Ishikawa (cell line): ENCODE data around the gene TTC23L.

Source experiments
- EGR1 ChIP-seq: IDR thresholded peaks from 2 replicates; pipeline ENCODE4 v1.6.1; 2012
- EP300 ChIP-seq: IDR thresholded peaks from 2 replicates; pipeline ENCODE4 v1.6.1; 2012; ENCODE audit warnings: borderline replicate concordance
- TAF1 ChIP-seq: IDR thresholded peaks from 2 replicates; pipeline ENCODE4 v1.6.1; 2012; ENCODE audit warnings: low read depth, mild to moderate bottlenecking
- YY1 ChIP-seq: IDR thresholded peaks from 2 replicates; pipeline ENCODE4 v1.6.1; 2012; ENCODE audit warnings: low read depth
- TF ChIP-seq, protein P1 (sequence below): IDR thresholded peaks from 2 replicates; pipeline ENCODE4 v1.6.1; 2012; ENCODE audit warnings: low read depth, mild to moderate bottlenecking
- TF ChIP-seq, protein P2 (sequence below): IDR thresholded peaks from 2 replicates; pipeline ENCODE4 v1.6.1; 2012

DNA sequence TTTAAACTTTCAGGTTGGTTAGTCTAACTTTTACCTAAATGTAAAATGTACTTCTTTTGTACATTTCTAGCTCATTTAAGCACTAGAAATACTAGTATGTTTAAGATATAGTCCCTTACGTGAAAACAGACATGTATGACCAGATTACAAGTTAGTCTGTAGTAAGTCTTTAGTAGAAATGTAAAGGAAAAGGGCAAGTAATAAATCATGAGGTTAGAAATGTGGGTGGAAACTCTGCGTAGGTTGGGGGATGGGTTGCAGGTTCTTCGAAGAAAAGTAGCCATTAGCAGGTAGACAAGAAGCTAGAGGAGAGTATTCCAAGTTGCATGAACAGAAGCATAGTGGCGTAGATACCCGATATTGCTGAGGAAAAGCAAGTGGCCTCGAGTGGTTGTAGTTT, 53.5 kb downstream of the TTC23L start:
- TF ChIP-seq TAF1, result no peak
- TF ChIP-seq, protein P1, sequence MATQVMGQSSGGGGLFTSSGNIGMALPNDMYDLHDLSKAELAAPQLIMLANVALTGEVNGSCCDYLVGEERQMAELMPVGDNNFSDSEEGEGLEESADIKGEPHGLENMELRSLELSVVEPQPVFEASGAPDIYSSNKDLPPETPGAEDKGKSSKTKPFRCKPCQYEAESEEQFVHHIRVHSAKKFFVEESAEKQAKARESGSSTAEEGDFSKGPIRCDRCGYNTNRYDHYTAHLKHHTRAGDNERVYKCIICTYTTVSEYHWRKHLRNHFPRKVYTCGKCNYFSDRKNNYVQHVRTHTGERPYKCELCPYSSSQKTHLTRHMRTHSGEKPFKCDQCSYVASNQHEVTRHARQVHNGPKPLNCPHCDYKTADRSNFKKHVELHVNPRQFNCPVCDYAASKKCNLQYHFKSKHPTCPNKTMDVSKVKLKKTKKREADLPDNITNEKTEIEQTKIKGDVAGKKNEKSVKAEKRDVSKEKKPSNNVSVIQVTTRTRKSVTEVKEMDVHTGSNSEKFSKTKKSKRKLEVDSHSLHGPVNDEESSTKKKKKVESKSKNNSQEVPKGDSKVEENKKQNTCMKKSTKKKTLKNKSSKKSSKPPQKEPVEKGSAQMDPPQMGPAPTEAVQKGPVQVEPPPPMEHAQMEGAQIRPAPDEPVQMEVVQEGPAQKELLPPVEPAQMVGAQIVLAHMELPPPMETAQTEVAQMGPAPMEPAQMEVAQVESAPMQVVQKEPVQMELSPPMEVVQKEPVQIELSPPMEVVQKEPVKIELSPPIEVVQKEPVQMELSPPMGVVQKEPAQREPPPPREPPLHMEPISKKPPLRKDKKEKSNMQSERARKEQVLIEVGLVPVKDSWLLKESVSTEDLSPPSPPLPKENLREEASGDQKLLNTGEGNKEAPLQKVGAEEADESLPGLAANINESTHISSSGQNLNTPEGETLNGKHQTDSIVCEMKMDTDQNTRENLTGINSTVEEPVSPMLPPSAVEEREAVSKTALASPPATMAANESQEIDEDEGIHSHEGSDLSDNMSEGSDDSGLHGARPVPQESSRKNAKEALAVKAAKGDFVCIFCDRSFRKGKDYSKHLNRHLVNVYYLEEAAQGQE, result no peak
- no peak for TF ChIP-seq EP300
- TF ChIP-seq, protein P2, sequence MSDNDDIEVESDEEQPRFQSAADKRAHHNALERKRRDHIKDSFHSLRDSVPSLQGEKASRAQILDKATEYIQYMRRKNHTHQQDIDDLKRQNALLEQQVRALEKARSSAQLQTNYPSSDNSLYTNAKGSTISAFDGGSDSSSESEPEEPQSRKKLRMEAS, result no peak
- TF ChIP-seq EGR1, result no peak
- TF ChIP-seq YY1, result no peak
